ENCODE measurements around the gene UNC5CL.

- TF ChIP-seq CTCF (conservative IDR thresholded peaks at IDR 0.05 in 1 of 2, IDR thresholded peaks at IDR 0.05 in 1 of 2; ENCODE audit: low read depth in 1 of 2, low read length in 2 of 2) (no peak), EZH2 (IDR thresholded peaks at IDR 0.05; ENCODE audit: low read length, missing control alignments) (no peak)
Measured at GRCh38 chr6:41075651-41076626, 36.9 kb upstream of the UNC5CL start.

All from fibroblast of lung (primary cell).